ENCODE measurements around the gene FAM118B. TPM values are rescaled to one million over a fixed set of nuclear protein-coding genes. Genes with fewer than 3 reads are reported as not detected.

Gene FAM118B
- total and polyA plus RNA-seq, 7 donors: 13.3 to 46.7 (median 20.0) TPM

DNA sequence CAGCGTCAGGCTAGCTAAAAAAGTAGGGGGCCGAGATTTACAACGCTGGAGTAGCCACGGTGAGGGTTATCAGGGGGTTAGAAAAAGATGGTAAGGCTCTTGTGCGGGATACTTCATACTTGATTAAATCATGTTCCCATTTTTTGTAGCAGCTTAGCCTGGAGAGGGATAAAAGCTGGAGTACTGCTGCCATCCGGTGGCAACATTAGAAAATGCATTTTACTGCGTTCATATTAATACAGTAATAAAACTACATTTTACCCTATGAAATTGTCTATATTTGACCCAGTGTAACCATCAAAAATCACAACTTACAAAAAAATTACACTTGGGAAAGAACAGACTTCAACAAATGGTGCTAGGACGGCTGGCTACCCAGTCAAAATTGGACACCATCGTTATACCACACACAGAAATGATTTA lies 17.4 kb upstream of the FAM118B start:
- no peak overlapping the region for H3K4me3 ChIP-seq
- H3K27me3 ChIP-seq (ENCODE audit: insufficient read depth in 3 of 3, low read length in 2 of 3): no peaks in the 10 kb centered on the region
- H3K27ac ChIP-seq: peak overlapping the region; percentile 25
- H3K4me1 ChIP-seq: peaks cover 56% of the 10 kb centered on the region
- ATAC-seq: peak in 1 of 4 donors; percentile 60
- H3K9me3 ChIP-seq: no peaks in the 10 kb centered on the region
- peaks cover 0 to 58% of the 10 kb centered on the region in 2 donors for H3K36me3 ChIP-seq (ENCODE audit: insufficient read depth in 1 of 2, low read depth in 1 of 2)
- DNase-seq: no peak
- intact Hi-C loops (cut with DNase I): loop anchor here (1.0 to 5.0 kb wide), 7 partner anchors 82 to 271 kb away; partner anchors contain the start of gene CDON (in 2 of the 2)
- 31 to 41% (median 34%) methylated on average over 9 of the region's 9 CpGs for WGBS, 3 donors
- TF ChIP-seq, protein P1, sequence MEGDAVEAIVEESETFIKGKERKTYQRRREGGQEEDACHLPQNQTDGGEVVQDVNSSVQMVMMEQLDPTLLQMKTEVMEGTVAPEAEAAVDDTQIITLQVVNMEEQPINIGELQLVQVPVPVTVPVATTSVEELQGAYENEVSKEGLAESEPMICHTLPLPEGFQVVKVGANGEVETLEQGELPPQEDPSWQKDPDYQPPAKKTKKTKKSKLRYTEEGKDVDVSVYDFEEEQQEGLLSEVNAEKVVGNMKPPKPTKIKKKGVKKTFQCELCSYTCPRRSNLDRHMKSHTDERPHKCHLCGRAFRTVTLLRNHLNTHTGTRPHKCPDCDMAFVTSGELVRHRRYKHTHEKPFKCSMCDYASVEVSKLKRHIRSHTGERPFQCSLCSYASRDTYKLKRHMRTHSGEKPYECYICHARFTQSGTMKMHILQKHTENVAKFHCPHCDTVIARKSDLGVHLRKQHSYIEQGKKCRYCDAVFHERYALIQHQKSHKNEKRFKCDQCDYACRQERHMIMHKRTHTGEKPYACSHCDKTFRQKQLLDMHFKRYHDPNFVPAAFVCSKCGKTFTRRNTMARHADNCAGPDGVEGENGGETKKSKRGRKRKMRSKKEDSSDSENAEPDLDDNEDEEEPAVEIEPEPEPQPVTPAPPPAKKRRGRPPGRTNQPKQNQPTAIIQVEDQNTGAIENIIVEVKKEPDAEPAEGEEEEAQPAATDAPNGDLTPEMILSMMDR (IDR thresholded peaks at IDR 0.05): peak; percentile 74

DNA sequence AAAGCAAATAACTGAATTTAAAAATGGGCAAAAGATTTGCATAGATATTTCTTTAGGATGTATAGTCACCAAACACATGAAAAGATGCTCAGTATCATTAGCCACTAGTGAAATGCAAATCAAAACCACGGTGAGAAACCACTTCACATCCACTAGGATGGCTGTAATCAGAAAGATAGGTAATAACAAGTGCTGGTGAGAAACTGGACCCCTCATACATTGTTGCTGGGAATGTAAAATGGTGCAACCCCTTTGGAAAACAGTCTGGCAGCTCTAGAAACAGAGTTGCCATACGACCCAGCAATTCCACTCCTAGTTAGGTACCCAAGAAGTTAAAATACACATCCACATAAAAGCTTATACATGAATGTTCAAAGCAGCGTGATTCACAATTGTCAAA lies 16.5 kb upstream of the FAM118B start:
- no peak for ATAC-seq
- Histone ChIP-seq H3K27ac (peak overlapping the region; percentile 79), H3K27me3 (ENCODE audit: insufficient read depth in 3 of 3, low read length in 2 of 3) (no peaks in the 10 kb centered on the region), H3K4me3 (no peak overlapping the region), H3K4me1 (peaks cover 57% of the 10 kb centered on the region), H3K9me3 (no peaks in the 10 kb centered on the region), H3K36me3 (ENCODE audit: insufficient read depth in 1 of 2, low read depth in 1 of 2) (peaks cover 0 to 67% of the 10 kb centered on the region in 2 donors)
- WGBS, 3 donors: 75 to 97% (median 94%) methylated on average over 3 of the region's 3 CpGs
- TF ChIP-seq, protein P1 (IDR thresholded peaks at IDR 0.05): no peak
- intact Hi-C loops (cut with DNase I): loop anchor here (2.0 kb wide), 2 partner anchors 132 to 272 kb away; partner anchors contain the start of gene CDON (in 1 of the 2)
- no peak for DNase-seq

DNA sequence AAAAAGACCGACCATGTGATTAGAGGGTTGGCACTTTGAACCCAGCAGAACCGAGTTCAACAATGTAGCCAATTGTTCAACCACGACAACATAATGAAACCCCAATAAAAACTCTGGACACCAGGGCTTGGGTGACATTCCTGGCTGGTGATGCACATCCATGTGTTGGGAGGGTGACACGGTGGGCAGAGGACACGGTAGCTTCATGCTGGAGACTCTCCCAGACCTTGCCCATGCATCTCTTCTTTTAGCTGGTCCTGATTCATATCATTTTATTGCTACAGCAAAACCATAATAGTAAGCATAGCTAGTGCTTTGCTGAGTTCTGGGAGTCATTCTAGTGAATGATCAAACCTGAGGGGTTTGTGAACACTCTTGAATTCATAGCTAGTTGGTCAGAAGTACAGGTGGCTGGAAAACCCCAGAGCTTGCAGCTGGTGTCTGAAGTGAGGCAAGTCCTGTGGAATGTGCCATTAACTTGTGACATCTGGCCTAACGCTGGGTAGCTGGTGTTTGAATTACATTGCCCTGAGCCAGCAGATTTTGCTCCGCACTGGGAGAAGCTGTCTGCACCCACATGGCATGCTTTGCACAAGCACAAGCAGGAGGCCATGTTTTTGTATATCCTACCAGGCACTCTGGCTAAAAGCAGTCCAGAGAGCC lies 14.2 kb upstream of the FAM118B start:
- no peaks in the 10 kb centered on the region for H3K9me3 ChIP-seq
- 31 to 52% (median 37%) methylated on average over 7 of the region's 7 CpGs for WGBS, 3 donors
- ATAC-seq (peak; percentile 89 to 92 (median 92)), DNase-seq (peak; percentile 54 to 80)
- H3K27ac ChIP-seq: peak overlapping the region; percentile 79
- no peak overlapping the region for H3K4me3 ChIP-seq
- TF ChIP-seq, protein P1 (IDR thresholded peaks at IDR 0.05): no peak
- H3K4me1 ChIP-seq: peaks cover 67% of the 10 kb centered on the region
- peaks cover 10 to 67% of the 10 kb centered on the region in 2 donors for H3K36me3 ChIP-seq (ENCODE audit: insufficient read depth in 1 of 2, low read depth in 1 of 2)
- no peaks in the 10 kb centered on the region for H3K27me3 ChIP-seq (ENCODE audit: insufficient read depth in 3 of 3, low read length in 2 of 3)
- intact Hi-C loops (cut with DNase I): no loop called here

DNA sequence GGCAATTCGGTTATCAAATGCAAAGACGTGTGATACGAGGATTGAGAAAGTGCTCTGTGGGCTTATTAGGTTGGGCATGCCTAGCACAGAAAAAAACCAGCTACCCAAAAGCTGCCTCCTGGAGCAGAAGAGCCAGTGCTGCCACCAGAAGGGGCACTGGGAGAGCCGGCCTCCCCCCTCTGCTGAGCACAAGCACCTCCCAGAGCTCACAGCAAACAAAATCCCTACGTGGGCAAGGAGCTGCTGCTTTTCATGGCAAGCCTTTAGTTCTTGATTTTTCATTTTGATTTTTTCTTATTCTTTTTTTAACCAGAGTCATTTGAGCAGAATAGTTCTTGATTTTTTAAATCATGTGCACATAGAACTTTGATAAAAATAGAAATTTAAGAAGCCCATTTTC lies 12.9 kb upstream of the FAM118B start:
- ATAC-seq (no peak), DNase-seq (no peak)
- intact Hi-C loops (cut with DNase I): no loop called here
- Histone ChIP-seq H3K27me3 (ENCODE audit: insufficient read depth in 3 of 3, low read length in 2 of 3) (no peaks in the 10 kb centered on the region), H3K4me1 (peaks cover 74% of the 10 kb centered on the region), H3K9me3 (no peaks in the 10 kb centered on the region), H3K36me3 (ENCODE audit: insufficient read depth in 1 of 2, low read depth in 1 of 2) (peaks cover 19 to 67% of the 10 kb centered on the region in 2 donors), H3K27ac (peak overlapping the region; percentile 79), H3K4me3 (no peak overlapping the region)
- 71 to 86% (median 76%) methylated on average over 5 of the region's 5 CpGs for WGBS, 3 donors
- TF ChIP-seq, protein P1 (IDR thresholded peaks at IDR 0.05): no peak
